Measurements from ENCODE around the gene PEX16.
A peak's percentile ranks its signal among the peaks of the same experiment; 100 is the strongest.
"Not testable (repeated sequence)": the region's sequence is repeated elsewhere in the genome, so short reads cannot be mapped to it uniquely, and the experiment has no call there.

PEX16 gene

GRCh38 chr11:45918331-45918941 is 759 bp upstream of the PEX16 start:
- peak; percentile 75 to 90 (median 84) for DNase-seq

GRCh38 chr11:45917286-45917622 is 423 bp downstream of the PEX16 start:
- DNase-seq, result peak in 1 of 4 experiments; percentile 11

DNA sequence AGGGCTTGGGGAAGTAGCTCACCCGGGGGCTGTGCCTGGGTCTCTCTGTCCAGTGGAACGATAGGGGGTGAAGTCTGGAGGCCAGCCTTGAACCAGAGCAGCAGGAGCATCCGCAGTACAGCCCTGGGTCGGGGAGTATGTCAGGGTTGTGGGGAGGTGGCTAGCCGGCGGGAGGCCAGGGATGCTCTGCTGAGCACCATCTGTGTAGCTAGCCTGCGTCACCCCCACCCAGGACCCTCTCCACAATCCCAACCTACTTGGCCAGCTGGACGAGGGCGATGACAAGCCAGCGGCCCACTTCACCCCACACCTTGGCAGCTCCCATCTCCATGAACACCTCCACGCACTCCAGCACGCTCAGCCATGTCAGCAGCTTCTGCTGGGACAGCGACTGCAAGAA is 2.2 kb downstream of the PEX16 start:
- no peak for DNase-seq

GRCh38 chr11:45913942-45914635 is 3.6 kb downstream of the PEX16 start:
- no peak for DNase-seq

DNA sequence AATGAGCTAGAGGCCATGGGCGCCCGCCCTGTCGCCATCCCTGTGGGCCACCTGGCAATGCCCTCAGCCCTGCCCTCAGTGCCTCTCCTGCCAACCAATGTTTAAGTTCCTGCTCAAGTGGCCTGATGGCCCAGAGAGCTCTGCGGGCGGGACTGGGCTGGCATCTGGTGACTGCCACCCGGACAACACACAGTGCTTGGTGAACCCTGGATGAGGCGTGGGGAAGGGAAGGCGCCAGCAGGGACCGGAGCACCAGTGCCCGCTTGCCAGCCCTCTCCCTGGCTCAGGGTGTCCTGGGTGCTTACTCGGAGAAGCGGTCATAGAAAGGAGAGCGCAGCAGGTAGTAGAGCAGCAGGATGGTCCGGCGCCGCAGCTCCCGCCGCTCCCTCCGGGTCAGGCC is 4.2 kb downstream of the PEX16 start:
- no peak for DNase-seq

DNA sequence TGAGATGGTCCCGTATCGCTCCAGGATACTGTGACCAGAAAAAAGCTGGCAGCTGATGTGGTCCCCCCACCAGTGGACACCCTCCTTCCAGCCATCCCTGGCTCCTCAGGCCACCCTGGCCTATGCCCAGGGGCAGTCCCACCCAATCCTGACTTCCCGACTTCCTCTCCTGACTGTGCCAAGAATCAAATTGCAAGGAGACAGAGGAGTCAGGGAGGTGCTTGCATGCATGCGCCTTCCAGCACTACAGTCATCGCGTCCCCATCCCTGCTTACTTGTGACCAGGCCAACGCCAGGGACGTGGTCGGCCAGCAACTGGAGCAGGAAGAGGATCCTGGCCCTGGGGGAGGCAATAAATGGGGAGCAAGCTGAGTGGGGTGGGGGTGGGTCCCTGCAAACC is 7.1 kb downstream of the PEX16 start:
- no peak for DNase-seq

DNA sequence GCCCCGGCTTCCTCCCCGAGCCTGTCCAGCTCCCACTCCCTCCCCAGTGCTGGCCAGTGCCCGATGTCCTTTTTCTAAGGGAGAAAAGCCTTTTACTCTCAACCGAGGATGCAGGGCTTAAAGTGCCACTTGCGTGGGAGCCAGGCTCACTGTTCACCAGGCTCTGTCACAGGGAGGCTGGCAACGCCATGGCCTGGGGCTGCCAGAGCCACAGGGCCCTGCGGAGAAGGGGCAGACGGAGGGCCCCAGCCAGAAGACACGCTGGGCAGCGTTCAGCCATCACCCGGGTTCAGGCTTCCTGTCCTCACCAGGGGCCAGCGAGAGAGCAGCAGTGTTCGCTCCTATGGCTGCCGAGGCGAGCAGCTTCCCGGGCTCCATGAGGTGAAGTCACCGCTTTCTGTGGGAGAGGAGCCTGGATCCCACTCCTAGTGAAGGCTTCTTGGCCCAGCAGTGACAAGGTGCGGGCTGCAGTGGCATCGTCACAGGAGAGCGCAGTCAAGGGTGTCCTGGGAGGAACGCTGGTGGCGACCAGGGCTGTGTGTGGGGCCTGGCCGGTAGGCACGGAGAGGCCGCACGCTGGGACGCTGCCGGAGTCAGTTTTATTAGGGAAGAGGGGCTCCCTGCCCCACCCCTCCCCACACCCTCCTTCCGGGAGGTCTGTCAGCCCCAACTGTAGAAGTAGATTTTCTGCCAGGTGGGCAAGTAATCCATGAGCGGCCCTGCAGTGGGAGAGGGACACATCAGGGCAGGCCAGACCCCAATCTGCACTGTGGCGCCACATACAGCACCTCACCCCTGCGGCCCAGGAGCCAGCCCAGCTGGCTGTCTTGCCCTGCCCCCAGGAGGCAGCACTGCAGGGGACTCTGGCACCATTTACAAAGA is 7.8 kb downstream of the PEX16 start:
- no peak for DNase-seq

DNA sequence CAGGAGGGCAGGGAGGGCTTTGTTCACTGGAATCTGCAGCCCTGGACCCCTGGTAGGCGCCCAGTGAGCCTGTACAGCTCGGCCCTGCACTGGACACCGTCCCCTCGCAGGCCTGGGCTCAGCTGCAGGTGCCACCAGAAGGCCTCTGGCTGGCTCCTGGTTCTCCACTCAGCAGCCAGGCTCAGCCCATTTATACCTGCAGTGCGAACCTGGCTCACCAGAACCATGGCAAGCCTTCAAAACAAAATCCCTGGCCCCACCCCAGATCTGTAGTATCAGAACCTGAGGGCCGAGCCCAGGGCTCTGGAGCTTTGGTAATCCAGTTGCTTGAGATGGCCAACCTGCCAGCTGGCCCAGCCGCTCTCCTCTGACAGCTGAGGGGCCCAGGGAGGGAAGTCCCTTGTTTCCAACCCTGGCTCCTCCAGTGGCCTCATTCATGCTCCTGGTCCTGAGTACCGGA is 9.7 kb downstream of the PEX16 start:
- no peak for DNase-seq

DNA sequence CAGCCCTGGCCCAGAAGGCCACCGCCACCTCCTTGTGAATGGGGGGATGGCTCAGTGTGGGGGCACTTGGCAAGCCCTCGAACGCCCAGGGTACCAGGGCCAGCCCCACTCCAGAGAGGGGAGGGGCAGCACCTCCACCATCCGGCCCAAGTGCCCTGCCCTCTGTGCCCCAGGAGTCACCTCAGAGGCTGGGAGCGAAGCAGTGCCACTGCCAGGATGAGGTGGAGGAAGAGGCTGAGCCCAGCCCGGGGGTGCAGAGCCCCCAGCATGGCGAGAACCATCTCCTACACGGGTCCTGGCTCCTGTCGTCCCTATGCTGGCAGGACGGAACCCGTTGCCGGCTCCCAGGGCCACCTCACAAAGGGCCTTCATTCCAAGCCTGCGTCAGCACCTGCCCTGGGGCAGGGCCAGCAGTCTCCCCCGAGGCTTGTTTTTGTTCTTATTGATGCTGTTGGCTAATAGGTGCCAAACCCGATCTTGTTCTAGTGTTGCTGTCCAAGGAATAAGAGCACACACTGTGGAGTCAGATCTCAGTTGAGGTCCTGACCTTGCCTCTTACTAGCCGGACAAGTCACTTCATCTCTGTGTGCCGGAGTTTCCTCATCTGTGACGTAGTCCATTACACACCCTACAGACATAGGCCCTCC is 10.6 kb downstream of the PEX16 start, which contains the start of gene FREY1:
Gene FREY1, minus strand, starts transcription at position 307 of the 647 bp plus-strand sequence. Its CDS starts 26 bp downstream, at position 281.
- no peak for DNase-seq

DNA sequence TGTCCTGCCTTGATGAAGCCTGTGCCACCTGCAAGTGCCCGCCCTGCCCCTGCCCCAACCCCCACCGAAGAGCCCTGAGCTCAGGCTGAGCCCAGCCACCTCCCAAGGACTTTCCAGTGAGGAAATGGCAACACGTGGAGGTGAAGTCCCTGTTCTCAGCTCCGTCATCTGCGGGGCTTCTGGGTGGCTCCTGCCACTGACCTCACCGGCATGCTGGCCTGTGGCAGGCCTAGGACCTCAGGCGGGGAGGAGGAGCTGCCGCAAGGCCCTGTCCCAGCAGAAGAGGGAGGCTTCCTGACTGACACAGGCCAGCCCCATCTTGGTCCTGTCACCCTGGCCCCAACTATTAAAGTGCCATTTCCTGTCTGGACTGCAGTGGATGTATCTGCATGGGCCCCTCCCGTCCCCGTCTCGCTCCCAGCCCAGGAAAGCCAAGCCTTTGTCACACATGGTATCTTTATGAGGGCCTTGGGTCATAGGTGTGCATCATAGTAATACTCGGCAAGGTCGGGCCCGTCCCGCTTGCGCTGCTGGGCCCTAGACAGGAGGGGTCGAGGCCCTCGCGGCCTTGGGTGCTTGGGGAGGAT is 11.5 kb downstream of the PEX16 start:
- DNase-seq, result peak in 2 of 4 experiments; percentile 26 to 37

GRCh38 chr11:45905576-45905975 is 12.1 kb downstream of the PEX16 start:
- DNase-seq, result not testable (repeated sequence)

DNA sequence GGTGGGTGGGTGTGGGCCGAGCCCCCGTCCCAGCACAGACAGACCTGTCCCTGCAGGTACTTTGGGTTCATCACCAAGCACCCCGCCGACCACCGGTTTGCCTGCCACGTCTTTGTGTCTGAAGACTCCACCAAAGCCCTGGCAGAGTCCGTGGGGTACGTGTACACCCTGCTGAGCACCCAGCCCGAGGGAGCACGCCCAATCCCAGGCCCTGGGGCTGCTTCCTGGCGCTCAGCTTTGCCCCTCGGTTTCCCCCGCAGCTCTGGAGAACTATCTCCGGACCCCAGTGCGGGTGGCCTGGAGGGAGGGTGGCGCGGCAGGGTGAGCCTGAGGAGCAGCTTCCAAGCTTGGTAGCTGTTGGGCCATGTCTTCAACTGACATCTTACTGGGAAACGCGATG is 12.6 kb downstream of the PEX16 start:
- DNase-seq, result no peak

DNA sequence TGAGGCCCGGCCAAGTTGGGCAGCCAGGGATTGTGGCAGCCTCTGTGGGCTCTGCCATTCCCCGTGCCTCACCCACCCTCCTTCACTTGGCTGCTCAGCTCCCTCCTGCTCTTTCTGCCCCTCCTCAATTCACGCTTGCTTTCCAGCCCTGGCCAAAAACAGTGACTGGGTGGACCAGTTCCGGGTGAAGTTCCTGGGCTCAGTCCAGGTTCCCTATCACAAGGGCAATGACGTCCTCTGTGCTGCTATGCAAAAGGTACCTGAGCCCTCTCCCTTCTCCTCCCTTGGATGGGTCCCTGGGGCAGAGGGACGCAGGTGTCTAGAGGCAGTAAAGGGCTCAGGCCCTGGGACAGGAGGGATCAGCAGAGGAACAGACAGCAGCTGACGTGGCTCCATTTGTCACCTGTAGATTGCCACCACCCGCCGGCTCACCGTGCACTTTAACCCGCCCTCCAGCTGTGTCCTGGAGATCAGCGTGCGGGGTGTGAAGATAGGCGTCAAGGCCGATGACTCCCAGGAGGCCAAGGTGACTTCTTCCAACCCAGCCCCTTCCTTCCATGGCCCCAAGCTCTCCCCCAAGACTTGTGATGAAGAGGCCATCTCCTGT is 13.3 kb downstream of the PEX16 start:
- no peak for DNase-seq

DNA sequence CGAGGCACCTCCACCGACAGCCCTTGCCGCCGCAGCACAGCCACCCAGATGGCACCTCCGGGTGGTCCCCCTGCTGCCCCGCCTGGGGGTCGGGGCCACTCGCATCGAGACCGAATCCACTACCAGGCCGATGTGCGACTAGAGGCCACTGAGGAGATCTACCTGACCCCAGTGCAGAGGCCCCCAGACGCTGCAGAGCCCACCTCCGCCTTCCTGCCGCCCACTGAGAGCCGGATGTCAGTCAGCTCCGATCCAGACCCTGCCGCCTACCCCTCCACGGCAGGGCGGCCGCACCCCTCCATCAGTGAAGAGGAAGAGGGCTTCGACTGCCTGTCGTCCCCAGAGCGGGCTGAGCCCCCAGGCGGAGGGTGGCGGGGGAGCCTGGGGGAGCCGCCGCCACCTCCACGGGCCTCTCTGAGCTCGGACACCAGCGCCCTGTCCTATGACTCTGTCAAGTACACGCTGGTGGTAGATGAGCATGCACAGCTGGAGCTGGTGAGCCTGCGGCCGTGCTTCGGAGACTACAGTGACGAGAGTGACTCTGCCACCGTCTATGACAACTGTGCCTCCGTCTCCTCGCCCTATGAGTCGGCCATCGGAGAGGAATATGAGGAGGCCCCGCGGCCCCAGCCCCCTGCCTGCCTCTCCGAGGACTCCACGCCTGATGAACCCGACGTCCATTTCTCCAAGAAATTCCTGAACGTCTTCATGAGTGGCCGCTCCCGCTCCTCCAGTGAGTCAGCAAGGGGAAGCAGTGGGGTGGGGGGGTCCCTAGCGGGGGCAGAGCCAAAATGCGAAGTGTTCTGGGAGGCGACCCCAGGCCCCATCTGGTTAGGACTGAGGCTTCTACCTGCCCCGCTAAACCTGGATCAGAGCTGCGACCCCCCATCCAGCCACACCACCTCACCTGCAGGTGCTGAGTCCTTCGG is 15.0 kb downstream of the PEX16 start:
- DNase-seq, result no peak

DNA sequence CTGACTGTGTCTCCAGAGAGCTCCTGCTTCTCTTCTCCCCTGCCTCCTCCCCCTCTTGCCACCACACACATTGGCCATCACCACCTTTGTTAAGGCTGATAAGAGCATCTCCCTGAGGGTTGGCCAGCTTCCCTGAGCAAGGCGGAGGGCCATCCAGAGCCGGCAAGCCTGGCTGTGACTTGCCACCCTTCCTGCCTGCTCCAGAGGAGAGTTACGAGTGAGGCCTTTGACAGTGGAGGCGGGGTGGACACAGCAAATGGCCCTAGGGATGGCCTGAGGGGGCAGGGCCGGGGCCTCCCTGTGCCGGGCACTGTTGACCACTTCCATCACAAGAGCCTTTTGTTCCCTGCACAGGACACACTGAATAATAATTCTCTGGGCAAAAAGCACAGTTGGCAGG is 16.1 kb downstream of the PEX16 start:
- DNase-seq, result no peak

DNA sequence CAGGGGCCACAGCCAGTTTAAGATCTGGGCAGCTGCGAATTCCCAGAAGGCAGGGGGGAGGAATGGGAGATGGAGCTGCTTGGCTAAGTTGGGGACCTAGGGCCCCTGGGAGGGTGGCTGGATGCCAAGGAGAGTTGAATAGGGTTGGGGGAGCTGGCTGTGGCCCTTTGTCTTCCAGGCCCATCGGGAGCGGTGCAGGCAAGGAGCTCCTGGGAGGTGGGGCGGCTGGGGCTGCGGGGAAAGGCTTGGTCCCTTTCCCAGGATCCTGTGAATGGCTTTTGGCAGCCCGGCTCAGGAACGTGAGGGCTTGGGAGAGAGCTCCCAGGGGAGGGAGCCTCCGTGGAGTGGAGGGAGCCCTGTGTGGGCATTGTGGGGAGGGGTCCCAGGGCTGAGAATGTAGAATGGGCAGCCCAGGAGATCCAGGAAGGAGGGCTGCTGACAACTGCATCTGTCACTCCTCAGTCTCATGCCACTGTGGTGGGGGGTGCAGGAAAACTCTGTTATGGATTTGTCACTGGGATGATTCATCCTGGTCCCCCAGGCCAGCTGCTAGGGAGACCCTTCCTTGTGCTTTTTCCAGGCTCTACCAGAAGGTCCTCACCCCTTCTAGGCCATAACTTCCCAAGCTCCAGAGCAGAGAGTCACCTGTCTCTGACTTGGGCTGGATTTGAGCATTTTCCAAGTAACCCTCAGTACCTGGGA is 16.6 kb downstream of the PEX16 start:
- DNase-seq, result no peak

DNA sequence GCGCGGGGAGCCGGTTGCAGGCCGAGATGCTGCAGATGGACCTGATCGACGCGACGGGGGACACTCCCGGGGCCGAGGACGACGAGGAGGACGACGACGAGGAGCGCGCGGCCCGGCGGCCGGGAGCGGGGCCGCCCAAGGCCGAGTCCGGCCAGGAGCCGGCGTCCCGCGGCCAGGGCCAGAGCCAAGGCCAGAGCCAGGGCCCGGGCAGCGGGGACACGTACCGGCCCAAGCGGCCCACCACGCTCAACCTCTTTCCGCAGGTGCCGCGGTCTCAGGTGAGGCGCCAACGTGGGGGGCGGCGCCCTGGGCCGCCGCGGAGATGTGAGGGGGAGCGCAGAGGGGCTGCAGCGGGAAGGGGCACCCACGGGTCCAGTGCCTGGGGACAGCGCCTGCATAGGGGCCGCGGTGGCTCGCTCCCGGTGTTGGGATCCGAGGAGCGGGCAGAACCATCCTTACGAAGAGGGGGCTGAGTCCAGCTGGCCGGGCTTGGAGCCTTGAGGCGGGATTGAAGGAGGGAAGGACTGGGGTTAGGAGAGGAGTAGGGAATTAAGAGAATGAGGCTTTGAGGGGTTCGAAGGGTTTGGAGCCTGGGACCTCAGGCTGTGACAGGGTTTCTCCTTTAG is 17.4 kb downstream of the PEX16 start:
- DNase-seq, result not testable (repeated sequence)

- DNase-seq, result peak; percentile 61 to 83 (median 68)
These were observed 18.1 kb downstream of the PEX16 start for GRCh38 chr11:45899448-45900174.

DNA sequence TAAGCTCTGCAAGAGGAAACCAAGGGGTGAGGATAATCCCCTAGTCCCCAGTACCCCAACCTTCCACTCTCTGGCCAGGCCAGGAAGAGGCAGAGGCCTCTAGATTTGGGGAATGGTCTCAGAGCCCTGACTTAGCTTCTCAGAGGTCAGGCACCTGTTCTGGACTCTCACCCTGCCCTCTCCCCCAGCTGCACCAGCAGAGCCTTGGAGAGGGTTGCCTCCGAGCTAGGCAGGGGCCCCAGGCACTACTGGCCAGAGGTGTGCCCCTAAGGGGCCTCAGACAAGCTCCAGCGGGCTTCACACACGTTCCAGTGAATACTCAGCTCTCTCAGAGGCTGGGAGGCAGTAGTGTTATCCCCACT is 18.6 kb downstream of the PEX16 start:
- no peak for DNase-seq

All from suppressor macrophage (primary cell).